ENCODE measurements around the gene TRIM25. TPM values are rescaled to one million over a fixed set of nuclear protein-coding genes. Genes with fewer than 3 reads are reported as not detected.

Gene TRIM25
- total RNA-seq, 3 donors from 2014 or later (not counting 1 experiment from before 2014, with no cell fraction given): 50.4 to 100 (median 74.5) TPM

Other genes with a start within 250 kb of the TRIM25 start
- 1 to 10 TPM; 3.4 to 4.8 (median 3.5) TPM for gene C17orf67, start 80.1 kb downstream of the TRIM25 start, total RNA-seq
- 10 to 100 TPM; 19.3 to 31.0 (median 29.5) TPM for gene DGKE, start 79.9 kb downstream of the TRIM25 start, total RNA-seq
- gene COIL, start 47.0 kb upstream of the TRIM25 start, total RNA-seq: 10 to 100 TPM; 18.6 to 23.8 (median 20.6) TPM
- 10 to 100 TPM; 28.7 to 37.2 (median 35.3) TPM for gene SCPEP1, start 64.1 kb upstream of the TRIM25 start, total RNA-seq
- gene AKAP1, start 171.2 kb upstream of the TRIM25 start, total RNA-seq: 10 to 100 TPM in 2 of 3 donors, 1 to 10 TPM in 1; 9.8 to 15.8 (median 11.4) TPM